Trophoblast cell (in vitro differentiated cells and primary cell): ENCODE results near the gene NDC1.
"Not testable (repeated sequence)": the region's sequence is repeated elsewhere in the genome, so short reads cannot be mapped to it uniquely, and the experiment has no call there.

ENCODE experiments used
- DNase-seq, 2 donors: peaks; one replicate each; pipeline ENCODE4 v3.0.0-alpha.2; 2016
- H2AFZ ChIP-seq: 2 replicates; pipeline ENCODE4 v1.6.1; 2013; ENCODE audit warnings: low read length, moderate library complexity, mild to moderate bottlenecking; ENCODE audit not compliant: insufficient read depth, poor library complexity
- H2AK5ac ChIP-seq: 2 replicates; pipeline ENCODE4 v1.6.1; 2013; ENCODE audit warnings: mild to moderate bottlenecking, low read length
- H2BK120ac ChIP-seq: 2 replicates; pipeline ENCODE4 v1.6.1; 2013; ENCODE audit warnings: low read length, mild to moderate bottlenecking, moderate library complexity; ENCODE audit not compliant: insufficient read depth, poor library complexity
- H2BK12ac ChIP-seq: 2 replicates; pipeline ENCODE4 v1.6.1; 2013; ENCODE audit warnings: mild to moderate bottlenecking, low read length, moderate library complexity
- H2BK5ac ChIP-seq: 2 replicates; pipeline ENCODE4 v1.6.1; 2013; ENCODE audit warnings: low read length, low read depth, moderate library complexity, mild to moderate bottlenecking; ENCODE audit not compliant: poor library complexity
- H3K14ac ChIP-seq: 2 replicates; pipeline ENCODE4 v1.6.1; 2013; ENCODE audit warnings: mild to moderate bottlenecking, low read length
- H3K18ac ChIP-seq: 2 replicates; pipeline ENCODE4 v1.6.1; 2013; ENCODE audit warnings: mild to moderate bottlenecking, low read length
- H3K23ac ChIP-seq: 2 replicates; pipeline ENCODE4 v1.6.1; 2013; ENCODE audit warnings: low read length
- H3K27ac ChIP-seq: 2 replicates; pipeline ENCODE4 v1.5.1; 2013; ENCODE audit warnings: low read depth, mild to moderate bottlenecking, inconsistent platforms, low read length, moderate library complexity
- H3K27me3 ChIP-seq: 2 replicates; pipeline ENCODE4 v1.6.1; 2013; ENCODE audit warnings: inconsistent platforms, mild to moderate bottlenecking, low read length, moderate library complexity; ENCODE audit not compliant: insufficient read depth
- H3K36me3 ChIP-seq, 2 experiments: 1 replicate in 1 of 2; 2 replicates in 1 of 2; pipeline ENCODE4 v1.6.1; 2013; ENCODE audit warnings: low read length in 2 of 2, mild to moderate bottlenecking in 2 of 2, moderate library complexity in 1 of 2; ENCODE audit not compliant: insufficient read depth in 2 of 2, control insufficient read depth in 1 of 2
- H3K4ac ChIP-seq: 2 replicates; pipeline ENCODE4 v1.6.1; 2013; ENCODE audit warnings: low read depth, mild to moderate bottlenecking, low read length, moderate library complexity
- H3K4me1 ChIP-seq, 2 experiments: 1 replicate in 1 of 2; 2 replicates in 1 of 2; pipeline ENCODE4 v1.6.1; 2013; ENCODE audit warnings: low read length in 2 of 2, mild to moderate bottlenecking in 2 of 2, moderate library complexity in 1 of 2; ENCODE audit not compliant: insufficient read depth in 2 of 2, control insufficient read depth in 1 of 2
- H3K4me2 ChIP-seq: 2 replicates; pipeline ENCODE4 v1.6.1; 2013; ENCODE audit warnings: inconsistent platforms, mild to moderate bottlenecking, low read length, moderate library complexity
- H3K4me3 ChIP-seq: 2 replicates; pipeline ENCODE4 v1.5.1; 2013; ENCODE audit warnings: mild to moderate bottlenecking, low read depth, low read length, inconsistent platforms
- H3K79me1 ChIP-seq: one replicate; pipeline ENCODE4 v1.6.1; 2013; ENCODE audit warnings: low read length
- H3K79me2 ChIP-seq: 2 replicates; pipeline ENCODE4 v1.6.1; 2013; ENCODE audit warnings: low read length, mild to moderate bottlenecking; ENCODE audit not compliant: control insufficient read depth, insufficient read depth, poor library complexity
- H3K9ac ChIP-seq: 2 replicates; pipeline ENCODE4 v1.6.1; 2013; ENCODE audit warnings: mild to moderate bottlenecking, low read length
- H3K9me3 ChIP-seq: 2 replicates; pipeline ENCODE4 v1.6.1; 2013; ENCODE audit warnings: low read depth, mild to moderate bottlenecking, control low read depth, inconsistent platforms, low read length; ENCODE audit not compliant: insufficient read depth
- H4K12ac ChIP-seq: 2 replicates; pipeline ENCODE4 v1.6.1; 2013; ENCODE audit warnings: low read depth, mild to moderate bottlenecking, low read length, moderate library complexity
- H4K8ac ChIP-seq: 2 replicates; pipeline ENCODE4 v1.6.1; 2013; ENCODE audit warnings: low read depth, mild to moderate bottlenecking, low read length, moderate library complexity
- H4K91ac ChIP-seq: one replicate; pipeline ENCODE4 v1.6.1; 2013; ENCODE audit warnings: low read depth, mild to moderate bottlenecking, low read length, moderate library complexity
- WGBS: extraction: QIAGEN DNeasy Blood & Tissue Kit; methylation state at CpG from one replicate; pipeline ENCODE4 v1.1.7; 2013; ENCODE audit warnings: missing lambda C conversion rate; ENCODE audit not compliant: insufficient read length, insufficient coverage; ENCODE audit errors: extremely low coverage; 5-methylcytosine and 5-hydroxymethylcytosine counted together

The NDC1 gene

GRCh38 chr1:53875150-53875549, 37.1 kb upstream of the NDC1 start:
- DNase-seq, H2BK120ac ChIP-seq, H3K9me3 ChIP-seq, H2BK5ac ChIP-seq, H3K23ac ChIP-seq, H2AK5ac ChIP-seq, H3K4me1 ChIP-seq, H3K14ac ChIP-seq, H3K9ac ChIP-seq, H4K12ac ChIP-seq, H3K27me3 ChIP-seq, H2AFZ ChIP-seq, H3K27ac ChIP-seq, H3K4me2 ChIP-seq, H3K4ac ChIP-seq, H3K79me1 ChIP-seq, H4K8ac ChIP-seq, H3K79me2 ChIP-seq, H3K4me3 ChIP-seq, H2BK12ac ChIP-seq, H3K18ac ChIP-seq, H4K91ac ChIP-seq: not testable (repeated sequence)
- H3K36me3 ChIP-seq, result peaks cover 8 to 12% of the 10 kb centered on the region in 2 experiments
- WGBS, result no CpG with 5 or more reads among the region's 2 CpGs

DNA sequence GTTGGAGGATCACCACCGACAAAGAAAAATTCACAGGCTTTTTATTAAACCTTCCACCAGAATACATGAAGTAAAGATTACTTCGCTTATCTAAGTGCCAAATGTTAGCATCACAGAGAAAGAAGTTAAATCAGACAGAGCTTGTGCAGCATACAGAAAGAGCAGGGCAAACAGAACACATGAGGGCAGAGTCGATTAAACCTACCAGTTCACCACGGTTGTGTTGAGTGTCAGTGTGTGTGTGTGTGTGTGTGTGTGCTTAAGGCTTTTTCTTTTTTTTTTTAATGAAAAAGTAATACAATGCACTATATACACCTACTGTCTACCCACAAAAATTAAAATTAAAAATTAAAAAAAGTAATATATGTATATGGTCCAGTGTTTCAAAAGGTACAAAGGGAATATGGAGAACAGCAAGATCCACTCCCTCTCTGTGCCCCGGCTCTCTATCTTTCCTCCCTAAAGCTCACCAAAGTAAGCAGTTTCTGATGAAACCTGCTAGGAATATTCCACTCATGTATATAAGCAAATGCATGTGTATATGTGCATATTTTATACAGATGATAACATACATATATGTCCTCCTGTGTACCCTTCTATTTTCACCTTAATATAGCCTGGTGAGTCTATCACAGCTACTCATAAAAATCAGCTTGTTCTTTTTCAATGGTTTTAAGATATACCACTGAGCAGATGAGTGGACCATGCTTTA, 33.8 kb upstream of the NDC1 start:
- H2AFZ ChIP-seq, result no peak overlapping the region
- no peaks in the 10 kb centered on the region for H3K27me3 ChIP-seq
- no peaks in the 10 kb centered on the region for H3K79me1 ChIP-seq
- H3K9ac ChIP-seq, result no peak overlapping the region
- no peaks in the 10 kb centered on the region for H3K9me3 ChIP-seq
- no peak overlapping the region for H3K14ac ChIP-seq
- no peak overlapping the region for H3K4me2 ChIP-seq
- H3K23ac ChIP-seq, result no peak overlapping the region
- no peak overlapping the region for H3K4ac ChIP-seq
- H3K79me2 ChIP-seq, result no peaks in the 10 kb centered on the region
- peaks cover 7 to 8% of the 10 kb centered on the region in 2 experiments for H3K36me3 ChIP-seq
- H3K4me3 ChIP-seq, result no peak overlapping the region
- H4K8ac ChIP-seq, result no peak overlapping the region
- H4K12ac ChIP-seq, result no peak overlapping the region
- no peaks in the 10 kb centered on the region for H3K4me1 ChIP-seq
- no peak overlapping the region for H3K18ac ChIP-seq
- H3K27ac ChIP-seq, result no peak overlapping the region
- H2AK5ac ChIP-seq, result no peak overlapping the region
- no CpG with 5 or more reads among the region's 5 CpGs for WGBS
- no peak overlapping the region for H4K91ac ChIP-seq
- no peak overlapping the region for H2BK12ac ChIP-seq
- H2BK5ac ChIP-seq, result no peak overlapping the region
- no peak for DNase-seq
- H2BK120ac ChIP-seq, result no peak overlapping the region

DNA sequence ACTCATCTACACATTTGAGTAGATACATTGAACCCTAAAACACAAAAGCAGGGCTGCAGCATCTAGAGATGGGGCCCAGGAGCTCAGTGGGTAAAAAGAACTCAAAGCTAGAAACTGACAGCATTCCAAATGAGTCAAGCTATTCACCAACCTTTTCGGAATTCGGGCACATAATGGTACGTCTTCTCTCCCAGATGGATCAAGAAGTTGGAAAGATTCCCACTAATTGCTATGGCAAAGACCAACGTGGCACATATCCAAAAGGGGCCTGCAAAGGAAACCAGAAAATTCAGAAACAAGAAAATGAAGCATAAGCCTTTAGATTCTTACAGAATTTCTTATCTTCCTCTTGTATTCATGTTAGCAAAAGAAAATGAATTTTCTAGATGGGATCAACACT, 33.1 kb upstream of the NDC1 start:
- H4K91ac ChIP-seq, result no peak overlapping the region
- H2BK12ac ChIP-seq, result no peak overlapping the region
- H3K4me3 ChIP-seq, result no peak overlapping the region
- no peaks in the 10 kb centered on the region for H3K4me1 ChIP-seq
- no peaks in the 10 kb centered on the region for H3K27me3 ChIP-seq
- H3K14ac ChIP-seq, result no peak overlapping the region
- H4K12ac ChIP-seq, result no peak overlapping the region
- H4K8ac ChIP-seq, result no peak overlapping the region
- H3K23ac ChIP-seq, result no peak overlapping the region
- H3K27ac ChIP-seq, result no peak overlapping the region
- H2BK5ac ChIP-seq, result no peak overlapping the region
- H2AK5ac ChIP-seq, result no peak overlapping the region
- H3K9ac ChIP-seq, result no peak overlapping the region
- H3K36me3 ChIP-seq, result peaks cover 8 to 10% of the 10 kb centered on the region in 2 experiments
- no peaks in the 10 kb centered on the region for H3K79me1 ChIP-seq
- H3K79me2 ChIP-seq, result no peaks in the 10 kb centered on the region
- no peak for DNase-seq
- no peak overlapping the region for H2BK120ac ChIP-seq
- H3K18ac ChIP-seq, result no peak overlapping the region
- no CpG with 5 or more reads among the region's 4 CpGs for WGBS
- H2AFZ ChIP-seq, result no peak overlapping the region
- H3K4me2 ChIP-seq, result no peak overlapping the region
- H3K9me3 ChIP-seq, result no peaks in the 10 kb centered on the region
- H3K4ac ChIP-seq, result no peak overlapping the region

- Histone ChIP-seq H3K14ac (no peak overlapping the region), H3K4ac (no peak overlapping the region), H2AK5ac (no peak overlapping the region), H3K27ac (no peak overlapping the region), H4K12ac (no peak overlapping the region), H2BK5ac (no peak overlapping the region), H3K4me2 (no peak overlapping the region), H3K4me3 (no peak overlapping the region), H3K9me3 (no peaks in the 10 kb centered on the region), H2AFZ (no peak overlapping the region), H3K23ac (no peak overlapping the region), H4K8ac (no peak overlapping the region), H3K9ac (no peak overlapping the region), H3K18ac (no peak overlapping the region), H3K4me1 (no peaks in the 10 kb centered on the region), H2BK12ac (no peak overlapping the region), H3K36me3 (peaks cover 11 to 12% of the 10 kb centered on the region in 2 experiments), H3K79me2 (no peaks in the 10 kb centered on the region), H3K27me3 (no peaks in the 10 kb centered on the region), H4K91ac (no peak overlapping the region), H2BK120ac (no peak overlapping the region), H3K79me1 (no peaks in the 10 kb centered on the region)
- WGBS, result no CpG with 5 or more reads among the region's 11 CpGs
- no peak for DNase-seq
These were observed 31.5 kb upstream of the NDC1 start for GRCh38 chr1:53869454-53870117.
